ENCODE data around the gene MARCHF10. TPM values are rescaled to one million over a fixed set of nuclear protein-coding genes. Genes with fewer than 3 reads are reported as not detected.

Gene MARCHF10
- total and polyA plus RNA-seq, 2 of the 13 experiments (the other 11 are each of a cell fraction or from before 2014, with no cell fraction given), result not detected

GRCh38 chr17:62660629-62661118 is 147.4 kb downstream of the MARCHF10 start:
- H3K4me1 ChIP-seq (ENCODE audit: insufficient read depth, low read length), result no peaks in the 10 kb centered on the region

More at GRCh38 chr17:62660629-62661118, 147.4 kb downstream of the MARCHF10 start:
- WGBS (ENCODE audit: low lambda C conversion rate), result 4% methylated on average over 2 of the region's 2 CpGs
- Histone ChIP-seq H4K20me1 (ENCODE audit: insufficient read depth, low read length) (no peaks in the 10 kb centered on the region), H3K9me3 (ENCODE audit: low read length) (no peaks in the 10 kb centered on the region), H3K9ac (ENCODE audit: insufficient read depth, low read depth, low read length) (no peak overlapping the region), H3K79me2 (ENCODE audit: insufficient read depth, low read length) (no peaks in the 10 kb centered on the region), H2AFZ (ENCODE audit: low read length) (no peak overlapping the region), H3K4me3 (replicated peaks in 1 of 3; ENCODE audit: insufficient read depth in 1 of 3, low read depth in 2 of 3, low read length in 3 of 3) (no peak overlapping the region), H3K27ac (ENCODE audit: extremely low read length, insufficient read depth, low read length) (no peak overlapping the region), H3K27me3 (ENCODE audit: control insufficient read depth in 1 of 2, insufficient read depth in 2 of 2, low read length in 2 of 2) (peaks cover 7 to 46% of the 10 kb centered on the region in 2 experiments; a peak in 4 of 5 replicates), H3K4me2 (ENCODE audit: low read depth, low read length) (no peak overlapping the region), H3K36me3 (replicated peaks in 1 of 2; ENCODE audit: control insufficient read depth in 1 of 2, insufficient read depth in 2 of 2, low read length in 2 of 2) (no peaks in the 10 kb centered on the region)
- intact Hi-C loops (cut with micrococcal nuclease; ENCODE audit: unreplicated experiment) (no loop called here), in situ Hi-C loops (cut with HindIII; ENCODE audit: extremely low pct_ligation_motif_present, low pct_unique_long_range_greater_than_20kb) (no loop called here)
- FAIRE-seq (no peak), DNase-seq (ENCODE audit: low spot score) (no peak), ATAC-seq (no peak)
- ChIA-PET CTCF (ENCODE audit: low intra/inter-chr PET ratio, low total read pairs) (no interaction called here), POLR2A (no interaction called here)
- TF ChIP-seq KIAA2018 (CRISPR knock-in tag; IDR thresholded peaks at IDR 0.05; ENCODE audit: borderline replicate concordance) (no peak), THAP9 (CRISPR knock-in tag; IDR thresholded peaks at IDR 0.05; ENCODE audit: borderline replicate concordance) (no peak), FOXM1 (CRISPR knock-in tag; IDR thresholded peaks at IDR 0.05) (no peak), ZNF607 (CRISPR knock-in tag; IDR thresholded peaks at IDR 0.05; ENCODE audit: borderline replicate concordance) (no peak), CHD2 (IDR thresholded peaks at IDR 0.05; ENCODE audit: low read depth, low read length) (no peak), BHLHE40 (IDR thresholded peaks at IDR 0.05; ENCODE audit: low read length) (no peak), ZNF430 (CRISPR knock-in tag; IDR thresholded peaks at IDR 0.05) (no peak), MBNL3 (CRISPR knock-in tag; conservative IDR thresholded peaks at IDR 0.05) (no peak), GFI1 (CRISPR knock-in tag; IDR thresholded peaks at IDR 0.05; ENCODE audit: borderline replicate concordance) (no peak), GABPB1 (CRISPR knock-in tag; IDR thresholded peaks at IDR 0.05) (no peak), TCF7 (IDR thresholded peaks at IDR 0.05; ENCODE audit: low read depth) (no peak), ELF4 (CRISPR knock-in tag; IDR thresholded peaks at IDR 0.05; ENCODE audit: borderline replicate concordance) (no peak), CENPBD1 (CRISPR knock-in tag; IDR thresholded peaks at IDR 0.05; ENCODE audit: borderline replicate concordance, low read depth) (no peak)
- no TSS peak for BruUV-seq (replicated peaks)
